GM06990 (cell line): ENCODE results near the gene TCP10L.
"Not testable (repeated sequence)": the region's sequence is repeated elsewhere in the genome, so short reads cannot be mapped to it uniquely, and the experiment has no call there.

Source experiments
- DNase-seq: peaks from one replicate; pipeline ENCODE4 v3.0.0-alpha.2; 2011; ENCODE audit not compliant: insufficient read length; ENCODE audit errors: extremely low read depth
- H3K27me3 ChIP-seq: replicated peaks from 2 replicates; pipeline ENCODE4 v1.6.0; 2011; ENCODE audit warnings: low read length; ENCODE audit not compliant: control insufficient read depth, insufficient read depth
- H3K36me3 ChIP-seq: 2 replicates; pipeline ENCODE4 v1.5.1; 2011; ENCODE audit warnings: low read length; ENCODE audit not compliant: control insufficient read depth, insufficient read depth
- H3K4me3 ChIP-seq: replicated peaks from 2 replicates; pipeline ENCODE4 v1.5.1; 2011; ENCODE audit warnings: low read depth, mild to moderate bottlenecking, control low read depth, low read length
- CTCF ChIP-seq: IDR thresholded peaks from 2 replicates; pipeline ENCODE4 v1.5.1; 2011; ENCODE audit warnings: low read length, control low read depth, mild to moderate bottlenecking, inconsistent platforms; ENCODE audit not compliant: insufficient read depth, poor library complexity, severe bottlenecking

Gene TCP10L

GRCh38 chr21:32612075-32612998, 27.0 kb upstream of the TCP10L start, which contains the start of gene CFAP298:
TSS of gene CFAP298 (minus strand) at chr21:32612377. CDS start at chr21:32612243, 134 bp downstream.
- no peaks in the 10 kb centered on the region for H3K27me3 ChIP-seq
- peak within 1 kb of the TSS; percentile 96 for H3K4me3 ChIP-seq
- DNase-seq: peak; percentile 91
- TF ChIP-seq CTCF: no peak
- no peaks in the 10 kb centered on the region for H3K36me3 ChIP-seq

- H3K4me3 ChIP-seq: peak overlapping the region; percentile 96
- no peak for DNase-seq
- H3K27me3 ChIP-seq: no peaks in the 10 kb centered on the region
- TF ChIP-seq CTCF: no peak
- no peaks in the 10 kb centered on the region; the same call in 1 of the 2 replicates for H3K36me3 ChIP-seq
Measured at GRCh38 chr21:32611471-32611997, 26.2 kb upstream of the TCP10L start.

- not testable (repeated sequence) for H3K36me3 ChIP-seq, DNase-seq, H3K27me3 ChIP-seq
- H3K4me3 ChIP-seq: peak overlapping the region; percentile 44
Measured at GRCh38 chr21:32610940-32611339, 25.6 kb upstream of the TCP10L start.

- no peak overlapping the region for H3K4me3 ChIP-seq
- no peak for TF ChIP-seq CTCF
- H3K36me3 ChIP-seq: peaks cover 6% of the 10 kb centered on the region
- no peaks in the 10 kb centered on the region for H3K27me3 ChIP-seq
- no peak for DNase-seq
Measured at GRCh38 chr21:32608851-32609250, 23.5 kb upstream of the TCP10L start.

- Histone ChIP-seq H3K36me3 (peaks cover 14% of the 10 kb centered on the region), H3K27me3 (no peaks in the 10 kb centered on the region), H3K4me3 (no peak overlapping the region)
- no peak for DNase-seq
- no peak for TF ChIP-seq CTCF
Measured at GRCh38 chr21:32605469-32605868, 20.1 kb upstream of the TCP10L start.

- no peak overlapping the region for H3K4me3 ChIP-seq
- H3K36me3 ChIP-seq: peaks cover 17% of the 10 kb centered on the region
- TF ChIP-seq CTCF: no peak
- no peaks in the 10 kb centered on the region for H3K27me3 ChIP-seq
- no peak for DNase-seq
Measured at GRCh38 chr21:32604464-32604863, 19.1 kb upstream of the TCP10L start.
